ENCODE results near the gene EPHB6. TPM values are rescaled to one million over a fixed set of nuclear protein-coding genes. Genes with fewer than 3 reads are reported as not detected.
A peak's percentile ranks its signal among the peaks of the same experiment; 100 is the strongest.

The EPHB6 gene
- polyA plus RNA-seq, 1 of the 3 experiments (the other 2 are of a cell fraction) = 1.8 TPM

- TF ChIP-seq RAD21 (IDR thresholded peaks at IDR 0.05; ENCODE audit: low read length) (peak; percentile 81), SMC3 (IDR thresholded peaks at IDR 0.05; ENCODE audit: low read depth, low read length) (peak; percentile 69), RFX5 (IDR thresholded peaks at IDR 0.05; ENCODE audit: low read length) (no peak), RXRA (IDR thresholded peaks at IDR 0.05; ENCODE audit: borderline replicate concordance, low read depth) (no peak), GABPA (IDR thresholded peaks at IDR 0.05; ENCODE audit: low read depth) (no peak), GATA2 (CRISPR knock-in tag; IDR thresholded peaks at IDR 0.05) (0 out of 2 replicates have a peak, but pooled peaks have one; percentile 12), FOXM1 (IDR thresholded peaks at IDR 0.05; ENCODE audit: low read depth) (no peak)
Measured at GRCh38 chr7:142853739-142854371, 1.0 kb upstream of the EPHB6 start (continued).

DNA sequence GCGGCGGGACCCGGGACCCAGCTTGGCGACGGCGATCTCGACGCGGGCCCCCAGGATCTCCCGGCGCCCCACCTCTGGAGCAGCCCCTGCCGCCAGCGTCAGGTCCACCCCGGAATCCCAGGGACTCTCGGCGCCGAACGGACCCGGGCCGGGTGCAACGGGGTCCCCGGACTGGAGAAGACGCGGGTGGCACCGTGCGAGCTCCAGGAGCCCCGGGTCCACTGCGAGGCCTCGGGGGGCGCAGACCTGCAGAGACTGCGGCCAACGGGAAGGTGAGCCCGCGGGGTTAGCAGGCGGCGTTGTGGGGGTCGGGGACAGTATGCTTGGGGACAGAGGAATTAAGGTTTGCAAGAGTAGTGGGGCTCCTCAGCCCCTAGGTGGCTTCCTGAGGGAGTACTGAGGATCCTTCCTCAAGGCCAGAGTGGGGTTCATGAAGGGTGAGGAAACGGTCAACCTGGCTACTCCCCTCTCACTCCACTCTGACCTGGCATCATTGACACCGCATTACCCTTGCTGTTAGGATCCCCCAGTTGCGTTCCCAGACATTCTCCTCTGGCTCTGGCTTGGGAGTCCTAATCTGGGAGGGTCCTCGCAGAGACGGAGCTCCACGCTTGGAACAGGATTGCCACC is 353 bp downstream of the EPHB6 start:
- WGBS (ENCODE audit: low lambda C conversion rate) = 31% methylated on average over 14 of the region's 43 CpGs
- H3K4me3 ChIP-seq (ENCODE audit: low read depth in 2 of 2, low read length in 1 of 2) = peak overlapping the region; percentile 61 to 89
- H3K4me1 ChIP-seq (ENCODE audit: control insufficient read depth in 1 of 2, insufficient read depth in 2 of 2, low read depth in 1 of 2, low read length in 1 of 2) = peaks cover 0 to 14% of the 10 kb centered on the region in 2 experiments; a peak in 2 of 4 replicates
- H3K79me2 ChIP-seq (ENCODE audit: insufficient read depth) = no peaks in the 10 kb centered on the region
- H3K9me3 ChIP-seq = no peaks in the 10 kb centered on the region
- ChIA-PET POLR2A (interaction anchor here (0.8 to 1.7 kb wide), 2 partner anchors 17 to 24 kb away, joined by 3 read pairs; no protein-coding TSS in a partner anchor), CTCF (interaction anchor here (0.7 to 7.8 kb wide), 27 partner anchors 10 to 396 kb away, joined by 3 to 154 read pairs (median 5); no protein-coding TSS in a partner anchor)
- peaks cover 30% of the 10 kb centered on the region; the same call in 1 of the 2 replicates for H3K27me3 ChIP-seq (ENCODE audit: insufficient read depth)
- TF ChIP-seq TCF12 (IDR thresholded peaks at IDR 0.05) = no peak
- TF ChIP-seq, protein P1, sequence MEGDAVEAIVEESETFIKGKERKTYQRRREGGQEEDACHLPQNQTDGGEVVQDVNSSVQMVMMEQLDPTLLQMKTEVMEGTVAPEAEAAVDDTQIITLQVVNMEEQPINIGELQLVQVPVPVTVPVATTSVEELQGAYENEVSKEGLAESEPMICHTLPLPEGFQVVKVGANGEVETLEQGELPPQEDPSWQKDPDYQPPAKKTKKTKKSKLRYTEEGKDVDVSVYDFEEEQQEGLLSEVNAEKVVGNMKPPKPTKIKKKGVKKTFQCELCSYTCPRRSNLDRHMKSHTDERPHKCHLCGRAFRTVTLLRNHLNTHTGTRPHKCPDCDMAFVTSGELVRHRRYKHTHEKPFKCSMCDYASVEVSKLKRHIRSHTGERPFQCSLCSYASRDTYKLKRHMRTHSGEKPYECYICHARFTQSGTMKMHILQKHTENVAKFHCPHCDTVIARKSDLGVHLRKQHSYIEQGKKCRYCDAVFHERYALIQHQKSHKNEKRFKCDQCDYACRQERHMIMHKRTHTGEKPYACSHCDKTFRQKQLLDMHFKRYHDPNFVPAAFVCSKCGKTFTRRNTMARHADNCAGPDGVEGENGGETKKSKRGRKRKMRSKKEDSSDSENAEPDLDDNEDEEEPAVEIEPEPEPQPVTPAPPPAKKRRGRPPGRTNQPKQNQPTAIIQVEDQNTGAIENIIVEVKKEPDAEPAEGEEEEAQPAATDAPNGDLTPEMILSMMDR (IDR thresholded peaks at IDR 0.05) = 0 out of 2 replicates have a peak, but pooled peaks have one; percentile 24
- H3K9me2 ChIP-seq = no peaks in the 10 kb centered on the region
- H3K4me2 ChIP-seq = peak overlapping the region; percentile 94
- DNase-seq = no peak
- no peak overlapping the region for H3K27ac ChIP-seq (ENCODE audit: low read depth in 2 of 2, low read length in 1 of 2)
- H3K36me3 ChIP-seq (replicated peaks in 1 of 2; ENCODE audit: control insufficient read depth in 1 of 2, insufficient read depth in 2 of 2, low read length in 1 of 2) = no peaks in the 10 kb centered on the region
- 0 out of 2 replicates have a peak, but pooled peaks cover under 1% of the 10 kb centered on the region for H4K20me1 ChIP-seq (ENCODE audit: insufficient read depth)
- peak overlapping the region; percentile 98 for H2AFZ ChIP-seq (ENCODE audit: low read depth)
- peaks cover 4% of the 10 kb centered on the region for H3F3A ChIP-seq (replicated peaks; ENCODE audit: insufficient read depth)
- no peak overlapping the region for H3K9ac ChIP-seq

DNA sequence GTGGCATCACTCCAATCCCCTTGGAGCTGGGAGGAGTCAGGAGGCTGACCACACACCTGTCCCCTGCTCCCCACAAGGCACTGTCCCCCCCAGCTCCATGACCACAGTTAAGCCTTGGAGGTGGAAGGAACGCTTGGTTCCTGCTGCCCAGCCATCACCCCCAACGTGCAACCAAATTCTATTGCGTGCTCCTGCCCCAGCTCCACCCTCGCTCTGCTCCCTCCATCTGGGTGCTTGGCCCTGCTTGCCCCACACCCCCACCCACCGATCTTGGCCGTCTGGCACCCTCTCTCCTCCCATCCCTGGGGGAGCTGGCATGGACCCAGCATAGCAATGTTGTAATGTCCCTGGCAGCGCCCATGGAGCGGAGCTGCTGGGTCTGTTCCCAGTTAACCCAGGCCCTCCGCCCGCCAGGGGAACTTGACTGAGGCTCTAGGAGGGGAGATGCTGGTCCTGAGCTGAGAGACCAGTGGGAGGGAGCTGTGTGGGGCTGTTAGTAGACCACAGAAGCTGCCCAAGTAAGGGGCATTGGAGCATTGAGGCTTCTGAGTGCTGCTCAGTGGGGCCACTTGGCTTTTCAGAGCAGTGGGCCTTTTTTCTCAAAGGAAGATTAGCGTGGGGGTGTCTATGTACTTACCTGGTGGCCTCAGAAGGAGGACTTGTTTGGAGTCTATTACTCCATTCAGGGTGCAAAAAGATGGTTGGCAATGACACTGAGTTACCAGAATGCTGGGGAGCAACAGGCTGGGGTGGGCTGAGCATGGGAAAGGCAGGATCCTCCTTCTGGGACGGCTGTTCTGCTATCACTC is 1.1 kb downstream of the EPHB6 start:
- Histone ChIP-seq H3K9me2 (no peaks in the 10 kb centered on the region), H3K36me3 (replicated peaks in 1 of 2; ENCODE audit: control insufficient read depth in 1 of 2, insufficient read depth in 2 of 2, low read length in 1 of 2) (no peaks in the 10 kb centered on the region), H4K20me1 (ENCODE audit: insufficient read depth) (0 out of 2 replicates have a peak, but pooled peaks cover 4% of the 10 kb centered on the region), H3K79me2 (ENCODE audit: insufficient read depth) (no peaks in the 10 kb centered on the region), H3K27me3 (ENCODE audit: insufficient read depth) (peaks cover 23% of the 10 kb centered on the region; the same call in 1 of the 2 replicates), H3K9me3 (no peaks in the 10 kb centered on the region), H3K27ac (ENCODE audit: low read depth in 2 of 2, low read length in 1 of 2) (no peak overlapping the region), H3K4me2 (peak overlapping the region; percentile 94; the same call in 1 of the 2 replicates), H3F3A (replicated peaks; ENCODE audit: insufficient read depth) (peaks cover 5% of the 10 kb centered on the region), H3K9ac (no peak overlapping the region), H3K4me1 (ENCODE audit: control insufficient read depth in 1 of 2, insufficient read depth in 2 of 2, low read depth in 1 of 2, low read length in 1 of 2) (peaks cover 0 to 14% of the 10 kb centered on the region in 2 experiments; a peak in 2 of 4 replicates), H2AFZ (ENCODE audit: low read depth) (no peak overlapping the region), H3K4me3 (ENCODE audit: low read depth in 2 of 2, low read length in 1 of 2) (0 out of 4 replicates have a peak overlapping the region, but pooled peaks of 1 of the 2 experiments have one; percentile 89)
- ChIA-PET CTCF (interaction anchor here (0.7 to 7.8 kb wide), 17 partner anchors 10 to 397 kb away, joined by 3 to 154 read pairs (median 4); no protein-coding TSS in a partner anchor), POLR2A (interaction anchor here (0.8 kb wide), 1 partner anchor 24 kb away, joined by 3 read pairs; no protein-coding TSS in a partner anchor)
- TF ChIP-seq, protein P2, sequence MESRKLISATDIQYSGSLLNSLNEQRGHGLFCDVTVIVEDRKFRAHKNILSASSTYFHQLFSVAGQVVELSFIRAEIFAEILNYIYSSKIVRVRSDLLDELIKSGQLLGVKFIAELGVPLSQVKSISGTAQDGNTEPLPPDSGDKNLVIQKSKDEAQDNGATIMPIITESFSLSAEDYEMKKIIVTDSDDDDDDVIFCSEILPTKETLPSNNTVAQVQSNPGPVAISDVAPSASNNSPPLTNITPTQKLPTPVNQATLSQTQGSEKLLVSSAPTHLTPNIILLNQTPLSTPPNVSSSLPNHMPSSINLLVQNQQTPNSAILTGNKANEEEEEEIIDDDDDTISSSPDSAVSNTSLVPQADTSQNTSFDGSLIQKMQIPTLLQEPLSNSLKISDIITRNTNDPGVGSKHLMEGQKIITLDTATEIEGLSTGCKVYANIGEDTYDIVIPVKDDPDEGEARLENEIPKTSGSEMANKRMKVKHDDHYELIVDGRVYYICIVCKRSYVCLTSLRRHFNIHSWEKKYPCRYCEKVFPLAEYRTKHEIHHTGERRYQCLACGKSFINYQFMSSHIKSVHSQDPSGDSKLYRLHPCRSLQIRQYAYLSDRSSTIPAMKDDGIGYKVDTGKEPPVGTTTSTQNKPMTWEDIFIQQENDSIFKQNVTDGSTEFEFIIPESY (IDR thresholded peaks at IDR 0.05; ENCODE audit: borderline replicate concordance, low read depth) = no peak
- TF ChIP-seq EP300 (IDR thresholded peaks at IDR 0.05; ENCODE audit: borderline replicate concordance in 1 of 2, low read depth in 1 of 2, low read length in 1 of 2) (no peak), JUND (IDR thresholded peaks at IDR 0.05) (no peak), MEF2A (IDR thresholded peaks at IDR 0.05; ENCODE audit: borderline replicate concordance, low read depth) (no peak), SIN3A (IDR thresholded peaks at IDR 0.05; ENCODE audit: borderline replicate concordance, low read depth, low read length) (no peak), CHD2 (IDR thresholded peaks at IDR 0.05; ENCODE audit: low read length, partially characterized antibody) (no peak)
- WGBS (ENCODE audit: low lambda C conversion rate) = 65% methylated on average over 12 of the region's 12 CpGs
- DNase-seq = peak; percentile 34
